Measurements from ENCODE around the gene SLC5A6. TPM values are rescaled to one million over a fixed set of nuclear protein-coding genes. Genes with fewer than 3 reads are reported as not detected.

SLC5A6 gene
- polyA plus RNA-seq, 2 of the 4 experiments (the other 2 are of a cell fraction), result 82.7 to 86.7 TPM

DNA sequence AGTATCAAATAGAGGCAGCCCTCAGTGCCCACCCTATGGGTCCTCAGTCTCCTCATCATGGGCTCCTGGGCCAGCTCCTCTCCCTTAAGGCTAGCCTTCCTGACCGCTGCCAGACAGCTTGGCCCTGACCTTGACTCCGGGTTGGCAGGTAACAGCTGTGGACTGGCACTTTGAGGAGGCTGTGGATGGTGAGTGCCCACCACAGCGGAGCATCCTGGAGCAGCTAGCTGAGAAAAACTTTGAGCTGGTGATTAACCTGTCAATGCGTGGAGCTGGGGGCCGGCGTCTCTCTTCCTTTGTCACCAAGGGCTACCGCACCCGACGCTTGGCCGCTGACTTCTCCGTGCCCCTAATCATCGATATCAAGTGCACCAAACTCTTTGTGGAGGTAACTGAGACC lies 24.1 kb upstream of the SLC5A6 start:
- FAIRE-seq, result no peak
- Histone ChIP-seq H3K9me3 (no peaks in the 10 kb centered on the region), H3K4me3 (no peak overlapping the region), H3K4me1 (no peaks in the 10 kb centered on the region), H3K4me2 (no peak overlapping the region), H3K27ac (no peak overlapping the region)
- WGBS (ENCODE audit: missing lambda C conversion rate), result 98% methylated on average over 12 of the region's 12 CpGs
- ATAC-seq, result no peak
- TF ChIP-seq EHMT2 (IDR thresholded peaks at IDR 0.05; ENCODE audit: low read depth), result no peak
- TF ChIP-seq POLR2AphosphoS2 (conservative IDR thresholded peaks at IDR 0.05; ENCODE audit: low read length), result no peak
- no peak for TF ChIP-seq CBX8 (IDR thresholded peaks at IDR 0.05)
- TF ChIP-seq, protein P1, sequence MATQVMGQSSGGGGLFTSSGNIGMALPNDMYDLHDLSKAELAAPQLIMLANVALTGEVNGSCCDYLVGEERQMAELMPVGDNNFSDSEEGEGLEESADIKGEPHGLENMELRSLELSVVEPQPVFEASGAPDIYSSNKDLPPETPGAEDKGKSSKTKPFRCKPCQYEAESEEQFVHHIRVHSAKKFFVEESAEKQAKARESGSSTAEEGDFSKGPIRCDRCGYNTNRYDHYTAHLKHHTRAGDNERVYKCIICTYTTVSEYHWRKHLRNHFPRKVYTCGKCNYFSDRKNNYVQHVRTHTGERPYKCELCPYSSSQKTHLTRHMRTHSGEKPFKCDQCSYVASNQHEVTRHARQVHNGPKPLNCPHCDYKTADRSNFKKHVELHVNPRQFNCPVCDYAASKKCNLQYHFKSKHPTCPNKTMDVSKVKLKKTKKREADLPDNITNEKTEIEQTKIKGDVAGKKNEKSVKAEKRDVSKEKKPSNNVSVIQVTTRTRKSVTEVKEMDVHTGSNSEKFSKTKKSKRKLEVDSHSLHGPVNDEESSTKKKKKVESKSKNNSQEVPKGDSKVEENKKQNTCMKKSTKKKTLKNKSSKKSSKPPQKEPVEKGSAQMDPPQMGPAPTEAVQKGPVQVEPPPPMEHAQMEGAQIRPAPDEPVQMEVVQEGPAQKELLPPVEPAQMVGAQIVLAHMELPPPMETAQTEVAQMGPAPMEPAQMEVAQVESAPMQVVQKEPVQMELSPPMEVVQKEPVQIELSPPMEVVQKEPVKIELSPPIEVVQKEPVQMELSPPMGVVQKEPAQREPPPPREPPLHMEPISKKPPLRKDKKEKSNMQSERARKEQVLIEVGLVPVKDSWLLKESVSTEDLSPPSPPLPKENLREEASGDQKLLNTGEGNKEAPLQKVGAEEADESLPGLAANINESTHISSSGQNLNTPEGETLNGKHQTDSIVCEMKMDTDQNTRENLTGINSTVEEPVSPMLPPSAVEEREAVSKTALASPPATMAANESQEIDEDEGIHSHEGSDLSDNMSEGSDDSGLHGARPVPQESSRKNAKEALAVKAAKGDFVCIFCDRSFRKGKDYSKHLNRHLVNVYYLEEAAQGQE (IDR thresholded peaks at IDR 0.05), result no peak
- POLR2A ChIA-PET, result no interaction called here
- no peak for DNase-seq (ENCODE audit: low read depth in 1 of 2, low spot score in 1 of 2)
- CTCF ChIA-PET, result interaction anchor here (0.7 to 2.7 kb wide), 8 partner anchors 10 to 67 kb away, joined by 3 to 9 read pairs (median 4); no protein-coding TSS in a partner anchor

DNA sequence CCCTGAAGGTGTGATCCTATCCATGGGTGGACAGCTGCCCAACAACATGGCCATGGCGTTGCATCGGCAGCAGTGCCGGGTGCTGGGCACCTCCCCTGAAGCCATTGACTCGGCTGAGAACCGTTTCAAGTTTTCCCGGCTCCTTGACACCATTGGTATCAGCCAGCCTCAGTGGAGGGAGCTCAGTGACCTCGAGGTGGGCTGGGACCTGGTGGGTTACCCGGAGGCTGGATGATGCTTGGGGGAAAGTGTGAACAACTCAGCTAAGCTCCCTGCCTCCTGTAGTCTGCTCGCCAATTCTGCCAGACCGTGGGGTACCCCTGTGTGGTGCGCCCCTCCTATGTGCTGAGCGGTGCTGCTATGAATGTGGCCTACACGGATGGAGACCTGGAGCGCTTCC lies 21.3 kb upstream of the SLC5A6 start:
- ATAC-seq, result no peak

More for the DNA sequence above, 21.3 kb upstream of the SLC5A6 start:
- TF ChIP-seq ESRRA (IDR thresholded peaks at IDR 0.05; ENCODE audit: borderline replicate concordance, low read length) (no peak), BHLHE40 (IDR thresholded peaks at IDR 0.05; ENCODE audit: low read depth, low read length) (no peak), RARB (CRISPR knock-in tag; IDR thresholded peaks at IDR 0.05) (no peak), ZSCAN20 (CRISPR knock-in tag; IDR thresholded peaks at IDR 0.05) (no peak), CHD4 (IDR thresholded peaks at IDR 0.05; ENCODE audit: borderline replicate concordance) (no peak), TFCP2L1 (CRISPR knock-in tag; IDR thresholded peaks at IDR 0.05) (no peak), KDM1A (IDR thresholded peaks at IDR 0.05; ENCODE audit: low read depth) (no peak), MAZ (IDR thresholded peaks at IDR 0.05; ENCODE audit: borderline replicate concordance, low read depth, low read length) (no peak), HOXA7 (CRISPR knock-in tag; IDR thresholded peaks at IDR 0.05) (no peak), TP53 (CRISPR knock-in tag; IDR thresholded peaks at IDR 0.05) (no peak), ZFP36 (IDR thresholded peaks at IDR 0.05; ENCODE audit: borderline replicate concordance, partially characterized antibody) (no peak), RNF2 (IDR thresholded peaks at IDR 0.05; ENCODE audit: borderline replicate concordance, low read depth) (no peak), RFX5 (IDR thresholded peaks at IDR 0.05) (no peak), FOXS1 (CRISPR knock-in tag; IDR thresholded peaks at IDR 0.05) (no peak), JUNB (IDR thresholded peaks at IDR 0.05) (no peak), HOXB13 (CRISPR knock-in tag; IDR thresholded peaks at IDR 0.05; ENCODE audit: low read depth) (no peak)
- TF ChIP-seq, protein P2, sequence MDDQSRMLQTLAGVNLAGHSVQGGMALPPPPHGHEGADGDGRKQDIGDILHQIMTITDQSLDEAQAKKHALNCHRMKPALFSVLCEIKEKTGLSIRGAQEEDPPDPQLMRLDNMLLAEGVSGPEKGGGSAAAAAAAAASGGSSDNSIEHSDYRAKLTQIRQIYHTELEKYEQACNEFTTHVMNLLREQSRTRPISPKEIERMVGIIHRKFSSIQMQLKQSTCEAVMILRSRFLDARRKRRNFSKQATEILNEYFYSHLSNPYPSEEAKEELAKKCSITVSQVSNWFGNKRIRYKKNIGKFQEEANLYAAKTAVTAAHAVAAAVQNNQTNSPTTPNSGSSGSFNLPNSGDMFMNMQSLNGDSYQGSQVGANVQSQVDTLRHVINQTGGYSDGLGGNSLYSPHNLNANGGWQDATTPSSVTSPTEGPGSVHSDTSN (IDR thresholded peaks at IDR 0.05), result no peak
- TF ChIP-seq, protein P1 (IDR thresholded peaks at IDR 0.05), result no peak
- TF ChIP-seq, protein P3, sequence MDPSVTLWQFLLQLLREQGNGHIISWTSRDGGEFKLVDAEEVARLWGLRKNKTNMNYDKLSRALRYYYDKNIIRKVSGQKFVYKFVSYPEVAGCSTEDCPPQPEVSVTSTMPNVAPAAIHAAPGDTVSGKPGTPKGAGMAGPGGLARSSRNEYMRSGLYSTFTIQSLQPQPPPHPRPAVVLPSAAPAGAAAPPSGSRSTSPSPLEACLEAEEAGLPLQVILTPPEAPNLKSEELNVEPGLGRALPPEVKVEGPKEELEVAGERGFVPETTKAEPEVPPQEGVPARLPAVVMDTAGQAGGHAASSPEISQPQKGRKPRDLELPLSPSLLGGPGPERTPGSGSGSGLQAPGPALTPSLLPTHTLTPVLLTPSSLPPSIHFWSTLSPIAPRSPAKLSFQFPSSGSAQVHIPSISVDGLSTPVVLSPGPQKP (IDR thresholded peaks at IDR 0.05; ENCODE audit: low read depth, low read length), result no peak
- TF ChIP-seq, protein P4, sequence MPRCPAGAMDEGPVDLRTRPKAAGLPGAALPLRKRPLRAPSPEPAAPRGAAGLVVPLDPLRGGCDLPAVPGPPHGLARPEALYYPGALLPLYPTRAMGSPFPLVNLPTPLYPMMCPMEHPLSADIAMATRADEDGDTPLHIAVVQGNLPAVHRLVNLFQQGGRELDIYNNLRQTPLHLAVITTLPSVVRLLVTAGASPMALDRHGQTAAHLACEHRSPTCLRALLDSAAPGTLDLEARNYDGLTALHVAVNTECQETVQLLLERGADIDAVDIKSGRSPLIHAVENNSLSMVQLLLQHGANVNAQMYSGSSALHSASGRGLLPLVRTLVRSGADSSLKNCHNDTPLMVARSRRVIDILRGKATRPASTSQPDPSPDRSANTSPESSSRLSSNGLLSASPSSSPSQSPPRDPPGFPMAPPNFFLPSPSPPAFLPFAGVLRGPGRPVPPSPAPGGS (IDR thresholded peaks at IDR 0.05), result no peak
- whole genome bisulfite sequencing (ENCODE audit: missing lambda C conversion rate), result 96% methylated on average over 13 of the region's 14 CpGs
- Histone ChIP-seq H3K9me3 (no peaks in the 10 kb centered on the region), H3K4me3 (no peak overlapping the region), H3K4me1 (no peaks in the 10 kb centered on the region), H3K27ac (no peak overlapping the region), H3K4me2 (no peak overlapping the region)
- DNase-seq (ENCODE audit: low read depth in 1 of 2, low spot score in 1 of 2), result no peak
- no peak for FAIRE-seq
- ChIA-PET POLR2A (interaction anchor here (1.4 kb wide), 1 partner anchor 21 kb away, joined by 3 read pairs; the partner anchor contains the start of genes ATRAID and SLC5A6), CTCF (interaction anchor here (0.9 to 6.8 kb wide), 7 partner anchors 9 to 132 kb away, joined by 3 to 43 read pairs (median 5); partner anchors contain the start of gene SLC30A3)
